SK-N-SH treated with all-trans-retinoic acid at 6 μM for 48 hours (cell line): Measurements from ENCODE around the gene MPPED1.

Experiments used
- ATAC-seq: fragments of 200-7000 bp; cut with Tn5 transposase; 3 replicates; pipeline ENCODE4 v1.9.1; 2020; ENCODE audit warnings: mild to moderate bottlenecking, moderate library complexity
- ARNTL ChIP-seq: fragments of 450-650 bp; formaldehyde crosslinking; IDR thresholded peaks from 2 replicates; pipeline ENCODE4 v1.5.0; 2020; ENCODE audit warnings: low read depth, mild to moderate bottlenecking, moderate library complexity, borderline replicate concordance
- BACH2 ChIP-seq: fragments of 250-450 bp; sonication (Bioruptor Pico); IDR thresholded peaks from 2 replicates; pipeline ENCODE4 v1.9.0; 2021; ENCODE audit warnings: mild to moderate bottlenecking, borderline replicate concordance
- CREB5 ChIP-seq: fragments of 250-450 bp; sonication (Bioruptor Pico); IDR thresholded peaks from 2 replicates; pipeline ENCODE4 v1.5.1; 2020; ENCODE audit warnings: low read depth, mild to moderate bottlenecking, moderate library complexity
- CSDC2 ChIP-seq: fragments of 250-450 bp; sonication (Bioruptor Pico); IDR thresholded peaks from 2 replicates; pipeline ENCODE4 v1.5.0; 2020; ENCODE audit warnings: mild to moderate bottlenecking, moderate library complexity
- CSRNP3 ChIP-seq: fragments of 250-450 bp; sonication (Bioruptor Pico); IDR thresholded peaks from 2 replicates; pipeline ENCODE4 v1.5.1; 2021; ENCODE audit warnings: mild to moderate bottlenecking, moderate library complexity
- GLIS3 ChIP-seq: fragments of 250-450 bp; sonication (Bioruptor Pico); IDR thresholded peaks from 2 replicates; pipeline ENCODE4 v1.5.0; 2020; ENCODE audit warnings: mild to moderate bottlenecking, moderate library complexity
- ISL1 ChIP-seq: fragments of 250-450 bp; sonication (Bioruptor Pico); IDR thresholded peaks from 2 replicates; pipeline ENCODE4 v2.1.2; 2022; ENCODE audit warnings: mild to moderate bottlenecking, moderate library complexity
- OSR1 ChIP-seq: fragments of 250-450 bp; sonication (Bioruptor Pico); IDR thresholded peaks from 2 replicates; pipeline ENCODE4 v1.8.0; 2022; ENCODE audit warnings: moderate library complexity, mild to moderate bottlenecking, inconsistent platforms
- POU6F1 ChIP-seq: fragments of 250-450 bp; sonication (Bioruptor Pico); IDR thresholded peaks from 2 replicates; pipeline ENCODE4 v1.8.0; 2021; ENCODE audit warnings: low read depth, mild to moderate bottlenecking, moderate library complexity, borderline replicate concordance
- PPARA ChIP-seq: fragments of 250-450 bp; sonication (Bioruptor Pico); IDR thresholded peaks from 2 replicates; pipeline ENCODE4 v1.5.0; 2020; ENCODE audit warnings: mild to moderate bottlenecking, borderline replicate concordance
- SNAI2 ChIP-seq: fragments of 250-450 bp; sonication (Bioruptor Pico); IDR thresholded peaks from 2 replicates; pipeline ENCODE4 v1.5.0; 2020; ENCODE audit warnings: mild to moderate bottlenecking, moderate library complexity
- TCF4 ChIP-seq: fragments of 250-450 bp; sonication (Bioruptor Pico); IDR thresholded peaks from 2 replicates; pipeline ENCODE4 v1.8.0; 2021; ENCODE audit warnings: mild to moderate bottlenecking, moderate library complexity, borderline replicate concordance
- TOX ChIP-seq: fragments of 250-450 bp; sonication (Bioruptor Pico); IDR thresholded peaks from 2 replicates; pipeline ENCODE4 v1.8.0; 2021; ENCODE audit warnings: mild to moderate bottlenecking, moderate library complexity, borderline replicate concordance
- ZC3H10 ChIP-seq: fragments of 250-450 bp; sonication (Bioruptor Pico); IDR thresholded peaks from 2 replicates; pipeline ENCODE4 v1.5.1; 2021; ENCODE audit warnings: mild to moderate bottlenecking, moderate library complexity
- ZFP3 ChIP-seq: fragments of 250-450 bp; sonication (Bioruptor Pico); IDR thresholded peaks from 2 replicates; pipeline ENCODE4 v1.5.0; 2020; ENCODE audit warnings: mild to moderate bottlenecking, moderate library complexity
- ZFP30 ChIP-seq: fragments of 450-650 bp; formaldehyde crosslinking; IDR thresholded peaks from 2 replicates; pipeline ENCODE4 v1.5.0; 2022; ENCODE audit warnings: mild to moderate bottlenecking, moderate library complexity
- ZNF565 ChIP-seq: fragments of 450-650 bp; formaldehyde crosslinking; conservative IDR thresholded peaks from 2 replicates; pipeline ENCODE4 v1.5.0; 2020; ENCODE audit warnings: low read depth, mild to moderate bottlenecking, moderate library complexity
- ZNF70 ChIP-seq: fragments of 450-650 bp; formaldehyde crosslinking; IDR thresholded peaks from 2 replicates; pipeline ENCODE4 v1.5.0; 2020; ENCODE audit warnings: mild to moderate bottlenecking, moderate library complexity
- ZNF8 ChIP-seq: fragments of 450-650 bp; formaldehyde crosslinking; IDR thresholded peaks from 2 replicates; pipeline ENCODE4 v1.5.0; 2020; ENCODE audit warnings: mild to moderate bottlenecking, moderate library complexity

MPPED1 gene

GRCh38 chr22:43491737-43492136, 79.9 kb downstream of the MPPED1 start (continued):
- TF ChIP-seq POU6F1 (CRISPR knock-in tag) = no peak
- no peak for TF ChIP-seq ZNF70 (CRISPR knock-in tag)
- no peak for TF ChIP-seq OSR1 (CRISPR knock-in tag)
- no peak for TF ChIP-seq ZNF565 (CRISPR knock-in tag)
- TF ChIP-seq, all 23 proteins: peak for 0

GRCh38 chr22:43493297-43493696, 81.5 kb downstream of the MPPED1 start:
- TF ChIP-seq TCF4 (no peak), CREB5 (CRISPR knock-in tag) (no peak), GLIS3 (no peak), TOX (CRISPR knock-in tag) (no peak), ZNF8 (no peak), ZC3H10 (no peak)
- no peak for ATAC-seq

GRCh38 chr22:43497956-43498855, 86.4 kb downstream of the MPPED1 start:
- TF ChIP-seq ZFP3 (CRISPR knock-in tag) (no peak), OSR1 (CRISPR knock-in tag) (no peak), ISL1 (CRISPR knock-in tag) (no peak), ARNTL (no peak), TCF4 (no peak), SNAI2 (no peak), CSDC2 (CRISPR knock-in tag) (no peak), POU6F1 (CRISPR knock-in tag) (no peak), PPARA (CRISPR knock-in tag) (no peak), ZFP30 (CRISPR knock-in tag) (no peak), CSRNP3 (CRISPR knock-in tag) (no peak), ZNF8 (no peak), ZNF70 (CRISPR knock-in tag) (no peak), TOX (CRISPR knock-in tag) (no peak)
- ATAC-seq = no peak

- TF ChIP-seq BACH2 (CRISPR knock-in tag) = no peak
- TF ChIP-seq CSRNP3 (CRISPR knock-in tag) = no peak
- no peak for TF ChIP-seq ISL1 (CRISPR knock-in tag)
- TF ChIP-seq ZFP3 (CRISPR knock-in tag) = no peak
- no peak for TF ChIP-seq TOX (CRISPR knock-in tag)
- no peak for TF ChIP-seq ZNF8
- no peak for TF ChIP-seq CREB5 (CRISPR knock-in tag)
- no peak for TF ChIP-seq SNAI2
- TF ChIP-seq PPARA (CRISPR knock-in tag) = no peak
- TF ChIP-seq CSDC2 (CRISPR knock-in tag) = no peak
- no peak for TF ChIP-seq ZC3H10
- no peak for ATAC-seq
These were observed 87.0 kb downstream of the MPPED1 start for GRCh38 chr22:43498856-43499253.
